Esophagus squamous epithelium (tissue), 4 donors: ENCODE results near the gene SLC25A44.

Source experiments
- CTCF ChIP-seq, 6 experiments: fragments of 450-650 bp in 4 of 6; fragments of 200-600 bp in 2 of 6; sonication (generic) in 2 of 6; IDR thresholded peaks; one replicate each; pipeline ENCODE4 v1.5.1; 2016 to 2019; ENCODE audit warnings: antibody characterized with exemption in 6 of 6, mild to moderate bottlenecking in 4 of 6, moderate library complexity in 4 of 6
- POLR2A ChIP-seq, 4 donors: fragments of 450-650 bp; IDR thresholded peaks; one replicate each; pipeline ENCODE4 v1.6.1; 2017; ENCODE audit warnings: antibody characterized with exemption in 4 of 4, mild to moderate bottlenecking in 4 of 4, moderate library complexity in 3 of 4

- TF ChIP-seq CTCF (IDR thresholded peaks at IDR 0.05) (no peak), POLR2A (IDR thresholded peaks at IDR 0.05) (no peak)
Observed at GRCh38 chr1:156198831-156199349, 5.0 kb downstream of the SLC25A44 start.
